ENCODE results near the gene NT5DC3. TPM values are rescaled to one million over a fixed set of nuclear protein-coding genes. Genes with fewer than 3 reads are reported as not detected.
"Not testable (repeated sequence)": the region's sequence is repeated elsewhere in the genome, so short reads cannot be mapped to it uniquely, and the experiment has no call there.

The NT5DC3 gene
- total RNA-seq, 4 donors from 2014 or later = 64.5 to 185 (median 131) TPM

GRCh38 chr12:103838254-103838914 is 2.6 kb downstream of the NT5DC3 start:
- 100% methylated on average over 1 of the region's 1 CpG; no CpG with 5 or more reads in 1 of the 2 donors for WGBS, 2 donors (ENCODE audit: low coverage in 1 of 2)
- Histone ChIP-seq H3K9me3 (no peaks in the 10 kb centered on the region), H3K4me3 (peak overlapping the region; percentile 91 to 96), H3K27ac (peak overlapping the region; percentile 85 to 97 (median 94)), H3K4me1 (peaks cover 6 to 71% (median 11%) of the 10 kb centered on the region in 3 donors), H3K36me3 (peaks cover 0 to 21% of the 10 kb centered on the region in 2 donors), H3K27me3 (no peaks in the 10 kb centered on the region)
- ATAC-seq = no peak
- no peak for TF ChIP-seq POLR2A (IDR thresholded peaks at IDR 0.05)
- no peak for TF ChIP-seq POLR2AphosphoS5 (IDR thresholded peaks at IDR 0.05)
- TF ChIP-seq CTCF (IDR thresholded peaks at IDR 0.05) = no peak
- no peak for TF ChIP-seq EP300 (IDR thresholded peaks at IDR 0.05)

GRCh38 chr12:103836345-103836744 is 4.7 kb downstream of the NT5DC3 start:
- TF ChIP-seq POLR2AphosphoS5 (IDR thresholded peaks at IDR 0.05) (no peak), POLR2A (IDR thresholded peaks at IDR 0.05) (no peak), EP300 (IDR thresholded peaks at IDR 0.05) (no peak), CTCF (IDR thresholded peaks at IDR 0.05) (no peak)
- Histone ChIP-seq H3K4me1 (peaks cover 10 to 77% (median 11%) of the 10 kb centered on the region in 3 donors), H3K27ac (peak overlapping the region in 3 of 4 donors; percentile 9 to 97 (median 94)), H3K9me3 (no peaks in the 10 kb centered on the region), H3K27me3 (no peaks in the 10 kb centered on the region), H3K36me3 (peaks cover 0 to 29% of the 10 kb centered on the region in 2 donors), H3K4me3 (peak overlapping the region; percentile 5 to 91)
- 79 to 87% methylated on average over 3 to 5 of the region's 5 CpGs for WGBS, 2 donors (ENCODE audit: low coverage in 1 of 2)
- no peak for ATAC-seq

GRCh38 chr12:103835747-103836335 is 5.2 kb downstream of the NT5DC3 start:
- WGBS, 2 donors (ENCODE audit: low coverage in 1 of 2) = 97 to 100% methylated on average over 10 to 11 of the region's 11 CpGs
- not testable (repeated sequence) for H3K27me3 ChIP-seq, ATAC-seq, H3K9me3 ChIP-seq
- peak overlapping the region; percentile 9 to 97 (median 72) for H3K27ac ChIP-seq
- peaks cover 0 to 29% of the 10 kb centered on the region in 2 donors for H3K36me3 ChIP-seq
- H3K4me1 ChIP-seq = peaks cover 11 to 78% (median 12%) of the 10 kb centered on the region in 3 donors
- peak overlapping the region; percentile 12 to 91 for H3K4me3 ChIP-seq

GRCh38 chr12:103834942-103835341 is 6.1 kb downstream of the NT5DC3 start:
- 90 to 100% methylated on average over 2 of the region's 3 CpGs for WGBS, 2 donors (ENCODE audit: low coverage in 1 of 2)
- peaks cover 11 to 76% (median 14%) of the 10 kb centered on the region in 3 donors for H3K4me1 ChIP-seq
- H3K4me3 ChIP-seq = peak overlapping the region; percentile 12 to 29
- H3K36me3 ChIP-seq = peaks cover 0 to 29% of the 10 kb centered on the region in 2 donors
- TF ChIP-seq POLR2AphosphoS5 (IDR thresholded peaks at IDR 0.05) = no peak
- TF ChIP-seq EP300 (IDR thresholded peaks at IDR 0.05) = no peak
- TF ChIP-seq POLR2A (IDR thresholded peaks at IDR 0.05) = no peak
- no peak for TF ChIP-seq CTCF (IDR thresholded peaks at IDR 0.05)
- ATAC-seq = no peak
- peak overlapping the region; percentile 51 to 97 (median 78) for H3K27ac ChIP-seq
- no peaks in the 10 kb centered on the region for H3K27me3 ChIP-seq
- H3K9me3 ChIP-seq = no peaks in the 10 kb centered on the region

- Histone ChIP-seq H3K4me1 (peaks cover 11 to 79% (median 14%) of the 10 kb centered on the region in 3 donors), H3K27ac (peak overlapping the region; percentile 51 to 97 (median 73))
- WGBS, 2 donors (ENCODE audit: low coverage in 1 of 2) = 31 to 54% methylated on average over 2 of the region's 2 CpGs
These were observed 7.1 kb downstream of the NT5DC3 start for GRCh38 chr12:103833891-103834290.

More at GRCh38 chr12:103833891-103834290, 7.1 kb downstream of the NT5DC3 start:
- H3K9me3 ChIP-seq = no peaks in the 10 kb centered on the region
- TF ChIP-seq POLR2A (IDR thresholded peaks at IDR 0.05) (no peak), POLR2AphosphoS5 (IDR thresholded peaks at IDR 0.05) (no peak), CTCF (IDR thresholded peaks at IDR 0.05) (peak in 1 of 4 experiments; percentile 14), EP300 (IDR thresholded peaks at IDR 0.05) (no peak)
- H3K36me3 ChIP-seq = peaks cover 0 to 29% of the 10 kb centered on the region in 2 donors
- peak overlapping the region; percentile 12 to 29 for H3K4me3 ChIP-seq
- no peak for ATAC-seq
- no peaks in the 10 kb centered on the region for H3K27me3 ChIP-seq
